Measurements from ENCODE around the gene COL26A1.

- no peak for TF ChIP-seq MAZ (IDR thresholded peaks at IDR 0.05; ENCODE audit: borderline replicate concordance, low read depth, low read length)
- TF ChIP-seq, protein P1, sequence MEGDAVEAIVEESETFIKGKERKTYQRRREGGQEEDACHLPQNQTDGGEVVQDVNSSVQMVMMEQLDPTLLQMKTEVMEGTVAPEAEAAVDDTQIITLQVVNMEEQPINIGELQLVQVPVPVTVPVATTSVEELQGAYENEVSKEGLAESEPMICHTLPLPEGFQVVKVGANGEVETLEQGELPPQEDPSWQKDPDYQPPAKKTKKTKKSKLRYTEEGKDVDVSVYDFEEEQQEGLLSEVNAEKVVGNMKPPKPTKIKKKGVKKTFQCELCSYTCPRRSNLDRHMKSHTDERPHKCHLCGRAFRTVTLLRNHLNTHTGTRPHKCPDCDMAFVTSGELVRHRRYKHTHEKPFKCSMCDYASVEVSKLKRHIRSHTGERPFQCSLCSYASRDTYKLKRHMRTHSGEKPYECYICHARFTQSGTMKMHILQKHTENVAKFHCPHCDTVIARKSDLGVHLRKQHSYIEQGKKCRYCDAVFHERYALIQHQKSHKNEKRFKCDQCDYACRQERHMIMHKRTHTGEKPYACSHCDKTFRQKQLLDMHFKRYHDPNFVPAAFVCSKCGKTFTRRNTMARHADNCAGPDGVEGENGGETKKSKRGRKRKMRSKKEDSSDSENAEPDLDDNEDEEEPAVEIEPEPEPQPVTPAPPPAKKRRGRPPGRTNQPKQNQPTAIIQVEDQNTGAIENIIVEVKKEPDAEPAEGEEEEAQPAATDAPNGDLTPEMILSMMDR (conservative IDR thresholded peaks at IDR 0.05; ENCODE audit: low read depth, low read length), result no peak
- no peak for TF ChIP-seq SMC3 (IDR thresholded peaks at IDR 0.05; ENCODE audit: low read depth, low read length)
- no peak for TF ChIP-seq NFE2L2 (IDR thresholded peaks at IDR 0.05; ENCODE audit: low read depth, low read length)
- TF ChIP-seq, protein P2, sequence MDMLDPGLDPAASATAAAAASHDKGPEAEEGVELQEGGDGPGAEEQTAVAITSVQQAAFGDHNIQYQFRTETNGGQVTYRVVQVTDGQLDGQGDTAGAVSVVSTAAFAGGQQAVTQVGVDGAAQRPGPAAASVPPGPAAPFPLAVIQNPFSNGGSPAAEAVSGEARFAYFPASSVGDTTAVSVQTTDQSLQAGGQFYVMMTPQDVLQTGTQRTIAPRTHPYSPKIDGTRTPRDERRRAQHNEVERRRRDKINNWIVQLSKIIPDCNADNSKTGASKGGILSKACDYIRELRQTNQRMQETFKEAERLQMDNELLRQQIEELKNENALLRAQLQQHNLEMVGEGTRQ (IDR thresholded peaks at IDR 0.05; ENCODE audit: low read depth, low read length), result no peak
- TF ChIP-seq POLR2A (IDR thresholded peaks at IDR 0.05; ENCODE audit: low read depth, low read length), result no peak
These were observed 198.2 kb downstream of the COL26A1 start for GRCh38 chr7:101560856-101561255.
